H1 (cell line): ENCODE data around the gene CACNA1A.

Experiments
- CEBPB ChIP-seq: IDR thresholded peaks from 2 replicates; pipeline ENCODE4 v1.6.1; 2012; ENCODE audit warnings: low read depth, low read length
- CREB1 ChIP-seq: IDR thresholded peaks from 2 replicates; pipeline ENCODE4 v1.6.1; 2012; ENCODE audit warnings: inconsistent platforms
- CTCF ChIP-seq, 3 experiments: IDR thresholded peaks; 1 replicate in 2 of 3; 2 replicates in 1 of 3; pipeline versions ENCODE4 v1.5.1 to v1.6.1; 2011; ENCODE audit warnings: low read length in 3 of 3, mild to moderate bottlenecking in 3 of 3, inconsistent platforms in 2 of 3, low read depth in 1 of 3, moderate library complexity in 1 of 3; ENCODE audit not compliant: insufficient read depth in 1 of 3; ENCODE audit errors: control extremely low read depth in 1 of 3
- EP300 ChIP-seq, 2 experiments: IDR thresholded peaks; 1 replicate in 1 of 2; 2 replicates in 1 of 2; pipeline ENCODE4 v1.6.1; 2011 to 2012; ENCODE audit warnings: low read depth in 2 of 2, low read length in 2 of 2, mild to moderate bottlenecking in 2 of 2, borderline replicate concordance in 1 of 2, inconsistent platforms in 1 of 2, moderate library complexity in 1 of 2
- GABPA ChIP-seq: IDR thresholded peaks from 2 replicates; pipeline ENCODE4 v1.6.1; 2011; ENCODE audit warnings: mild to moderate bottlenecking, low read length, moderate library complexity, borderline replicate concordance; ENCODE audit not compliant: insufficient read depth
- JUN ChIP-seq: IDR thresholded peaks from 2 replicates; pipeline ENCODE4 v1.6.1; 2011; ENCODE audit warnings: low read depth, mild to moderate bottlenecking, improper control_type of control experiment, low read length
- POLR2A ChIP-seq, 2 experiments: IDR thresholded peaks; 1 replicate in 1 of 2; 2 replicates in 1 of 2; pipeline ENCODE4 v1.6.1; 2011; ENCODE audit warnings: low read depth in 2 of 2, low read length in 2 of 2, mild to moderate bottlenecking in 2 of 2; ENCODE audit errors: control extremely low read depth in 1 of 2
- POLR2AphosphoS5 ChIP-seq: IDR thresholded peaks from 2 replicates; pipeline ENCODE4 v1.6.1; 2011; ENCODE audit warnings: low read depth, low read length
- RAD21 ChIP-seq, 2 experiments: IDR thresholded peaks in 1 of 2; conservative IDR thresholded peaks in 1 of 2; 2 replicates each; pipeline ENCODE4 v1.6.1; 2011; ENCODE audit warnings: low read depth in 2 of 2, low read length in 2 of 2, improper control_type of control experiment in 1 of 2, inconsistent platforms in 1 of 2, mild to moderate bottlenecking in 1 of 2, moderate library complexity in 1 of 2
- SRF ChIP-seq: IDR thresholded peaks from 2 replicates; pipeline ENCODE4 v1.6.1; 2011; ENCODE audit warnings: mild to moderate bottlenecking, low read depth, low read length, moderate library complexity
- TAF1 ChIP-seq: IDR thresholded peaks from 2 replicates; pipeline ENCODE4 v1.6.1; 2011; ENCODE audit warnings: mild to moderate bottlenecking, low read depth, low read length
- TCF12 ChIP-seq: IDR thresholded peaks from 2 replicates; pipeline ENCODE4 v1.6.1; 2011; ENCODE audit warnings: low read depth, mild to moderate bottlenecking, low read length
- TF ChIP-seq, protein P1 (sequence below): IDR thresholded peaks from 2 replicates; pipeline ENCODE4 v1.6.1; 2012; ENCODE audit warnings: inconsistent platforms

DNA sequence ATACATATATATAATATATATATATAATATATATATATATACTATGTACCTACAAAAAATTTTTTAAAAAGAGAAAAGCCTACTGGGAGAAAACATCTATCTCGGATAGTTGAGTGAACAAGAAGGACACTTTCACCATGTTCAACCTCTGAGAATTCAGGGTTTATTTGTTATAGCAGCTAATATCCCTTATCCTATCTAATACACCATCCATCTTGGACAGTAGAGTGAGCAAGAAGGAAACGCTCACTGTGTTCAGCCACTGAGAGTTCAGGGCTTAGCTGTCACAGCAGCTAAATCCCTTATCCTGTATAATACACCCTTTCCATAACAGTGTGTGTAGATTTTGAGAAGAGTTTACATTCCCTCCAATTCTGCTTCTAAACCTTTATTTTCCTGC lies 38.1 kb upstream of the CACNA1A start:
- TF ChIP-seq GABPA = no peak
- no peak for TF ChIP-seq POLR2AphosphoS5
- TF ChIP-seq CTCF (IDR thresholded peaks at IDR 0.05; ENCODE audit: control extremely low read depth in 1 of 3, insufficient read depth in 1 of 3, low read depth in 1 of 3, low read length in 3 of 3) = no peak
- no peak for TF ChIP-seq POLR2A (IDR thresholded peaks at IDR 0.05; ENCODE audit: control extremely low read depth in 1 of 2, low read depth in 2 of 2, low read length in 2 of 2)
- TF ChIP-seq JUN = no peak
- TF ChIP-seq EP300 (IDR thresholded peaks at IDR 0.05; ENCODE audit: borderline replicate concordance in 1 of 2, low read depth in 2 of 2, low read length in 2 of 2) = no peak
- TF ChIP-seq RAD21 (IDR thresholded peaks at IDR 0.05 in 1 of 2, conservative IDR thresholded peaks at IDR 0.05 in 1 of 2; ENCODE audit: low read depth in 2 of 2, low read length in 2 of 2) = no peak
- no peak for TF ChIP-seq SRF
- no peak for TF ChIP-seq CREB1
- TF ChIP-seq CEBPB = no peak
- TF ChIP-seq, protein P1, sequence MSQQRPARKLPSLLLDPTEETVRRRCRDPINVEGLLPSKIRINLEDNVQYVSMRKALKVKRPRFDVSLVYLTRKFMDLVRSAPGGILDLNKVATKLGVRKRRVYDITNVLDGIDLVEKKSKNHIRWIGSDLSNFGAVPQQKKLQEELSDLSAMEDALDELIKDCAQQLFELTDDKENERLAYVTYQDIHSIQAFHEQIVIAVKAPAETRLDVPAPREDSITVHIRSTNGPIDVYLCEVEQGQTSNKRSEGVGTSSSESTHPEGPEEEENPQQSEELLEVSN = no peak
- TF ChIP-seq TAF1 = no peak
- TF ChIP-seq TCF12 = no peak
